ENCODE results near the gene YPEL4.

GRCh38 chr11:57653163-57653562 lies 3.5 kb upstream of the YPEL4 start:
- TF ChIP-seq CTCF (IDR thresholded peaks at IDR 0.05; ENCODE audit: insufficient read depth, low read depth, low read length) = no peak
- TF ChIP-seq EZH2 (IDR thresholded peaks at IDR 0.05; ENCODE audit: insufficient read depth, low read length) = no peak
